K562 (cell line): Measurements from ENCODE around the gene MDM4. TPM values are rescaled to one million over a fixed set of nuclear protein-coding genes. Genes with fewer than 3 reads are reported as not detected.
A peak's percentile ranks its signal among the peaks of the same experiment; 100 is the strongest.

Source experiments
- AFF4 ChIP-seq: sonication (generic); formaldehyde crosslinking; IDR thresholded peaks from 2 replicates; pipeline ENCODE4 v1.8.0; 2023; ENCODE audit warnings: mild to moderate bottlenecking, missing genetic modification reagents
- ESRRA ChIP-seq: fragments of 450-650 bp; IDR thresholded peaks from 2 replicates; pipeline ENCODE4 v1.6.1; 2014; ENCODE audit warnings: low read depth, mild to moderate bottlenecking, moderate library complexity, borderline replicate concordance
- FIP1L1 ChIP-seq: fragments of 200-400 bp; formaldehyde crosslinking; IDR thresholded peaks from 2 replicates; pipeline ENCODE4 v1.6.1; 2018; ENCODE audit warnings: mild to moderate bottlenecking, low read depth, low read length; ENCODE audit not compliant: poor library complexity, severe bottlenecking
- HLTF ChIP-seq: fragments of 450-650 bp; IDR thresholded peaks from 2 replicates; pipeline ENCODE4 v1.6.1; 2016
- PCBP1 ChIP-seq: fragments of 200-400 bp; formaldehyde crosslinking; IDR thresholded peaks from 2 replicates; pipeline ENCODE4 v1.6.1; 2018; ENCODE audit warnings: mild to moderate bottlenecking, low read depth, low read length; ENCODE audit not compliant: poor library complexity, severe bottlenecking
- PHF8 ChIP-seq: fragments of 200-600 bp; sonication (generic); IDR thresholded peaks from 2 replicates; pipeline ENCODE4 v1.6.1; 2012; ENCODE audit warnings: mixed run types, mild to moderate bottlenecking, inconsistent platforms, low read length, moderate library complexity, borderline replicate concordance
- RCOR1 ChIP-seq, 2 experiments: IDR thresholded peaks; 2 replicates each; pipeline ENCODE4 v1.6.1; 2012; ENCODE audit warnings: low read depth in 2 of 2, low read length in 2 of 2, borderline replicate concordance in 1 of 2, improper control_type of control experiment in 1 of 2
- SPI1 ChIP-seq: IDR thresholded peaks from 2 replicates; pipeline ENCODE4 v1.6.1; 2011; ENCODE audit warnings: low read depth, low read length, control low read depth, borderline replicate concordance
- SRSF9 ChIP-seq: fragments of 200-400 bp; formaldehyde crosslinking; IDR thresholded peaks from 2 replicates; pipeline ENCODE4 v1.6.1; 2017; ENCODE audit warnings: low read depth, low read length, borderline replicate concordance
- THRA ChIP-seq: fragments of 450-650 bp; IDR thresholded peaks from 2 replicates; pipeline ENCODE4 v1.6.1; 2017; ENCODE audit warnings: mild to moderate bottlenecking, moderate library complexity
- ZBTB7A ChIP-seq: IDR thresholded peaks from 2 replicates; pipeline ENCODE4 v1.6.1; 2011; ENCODE audit warnings: low read depth, mild to moderate bottlenecking, low read length, moderate library complexity, borderline replicate concordance; ENCODE audit not compliant: control insufficient read depth
- ZNF212 ChIP-seq: fragments of 450-650 bp; formaldehyde crosslinking; IDR thresholded peaks from 2 replicates; pipeline ENCODE4 v1.4.0; 2020; ENCODE audit warnings: mild to moderate bottlenecking
- ZNF263 ChIP-seq: sonication (generic); formaldehyde crosslinking; IDR thresholded peaks from 2 replicates; pipeline ENCODE4 v1.8.0; 2022; ENCODE audit warnings: mild to moderate bottlenecking, missing genetic modification reagents, borderline replicate concordance
- ZNF280A ChIP-seq: fragments of 450-650 bp; IDR thresholded peaks from 2 replicates; pipeline ENCODE4 v1.6.1; 2018; ENCODE audit warnings: mild to moderate bottlenecking, low read depth; ENCODE audit not compliant: partially characterized antibody
- ZNF398 ChIP-seq: fragments of 250-450 bp; sonication (Bioruptor Pico); IDR thresholded peaks from 2 replicates; pipeline ENCODE4 v1.8.0; 2021; ENCODE audit warnings: moderate library complexity, mild to moderate bottlenecking, inconsistent platforms
- polyA plus RNA-seq, 8 experiments: library from polyadenylated mRNA; depleted of rRNA in 4 of 8; stranded (reverse) in 5 of 8; unstranded in 3 of 8; fragments of >200 nt; fragmentation: Nextera tagmentation in 2 of 8; fragmentation: Illumina TruSeq in 1 of 8; extraction: Ambion mirVana in 2 of 8; extraction: Trizol in 1 of 8; gene quantifications; 2 replicates each; pipeline versions ENCODE4 v1.2.1 to v1.2.3, GENCODE V29; 2011 to 2014; ENCODE audit warnings: inconsistent platforms in 1 of 8, missing spikeins in 1 of 8
- total RNA-seq, 7 experiments: library from RNA; depleted of rRNA in 6 of 7; stranded (reverse); fragments of >200 nt in 6 of 7; fragmentation: Illumina TruSeq in 2 of 7; extraction: Trizol in 2 of 7; gene quantifications; 2 replicates each; pipeline versions ENCODE4 v1.2.1 to v1.2.3, GENCODE V29; 2011 to 2021; ENCODE audit warnings: low replicate concordance in 1 of 7

Gene MDM4
- total and polyA plus RNA-seq, 9 of the 15 experiments (the other 6 are each of a cell fraction or from before 2014, with no cell fraction given), result 3.3 to 61.7 (median 21.2) TPM

- TF ChIP-seq SRSF9, result no peak
- no peak for TF ChIP-seq THRA
- TF ChIP-seq RCOR1 (IDR thresholded peaks at IDR 0.05; ENCODE audit: borderline replicate concordance in 1 of 2, low read depth in 2 of 2, low read length in 2 of 2), result peak in 1 of 2 experiments; percentile 34; a peak in 1 of 4 replicates
- TF ChIP-seq SPI1, result no peak
- peak; percentile 46; the same call in 1 of the 2 replicates for TF ChIP-seq ZNF263 (CRISPR knock-in tag)
- TF ChIP-seq ZBTB7A, result peak; percentile 45; the same call in 1 of the 2 replicates
- TF ChIP-seq ZNF280A, result no peak
- 0 out of 2 replicates have a peak, but pooled peaks have one; percentile 51 for TF ChIP-seq ZNF212 (CRISPR knock-in tag)
- TF ChIP-seq HLTF, result peak; percentile 56; the same call in 1 of the 2 replicates
- no peak for TF ChIP-seq ZNF398 (CRISPR knock-in tag)
- peak; percentile 36 for TF ChIP-seq FIP1L1
- peak; percentile 99 for TF ChIP-seq PCBP1
- TF ChIP-seq ESRRA, result peak; percentile 26
- TF ChIP-seq AFF4 (CRISPR knock-in tag), result peak; percentile 84
- peak; percentile 51; the same call in 1 of the 2 replicates for TF ChIP-seq PHF8
Observed at GRCh38 chr1:204494281-204495077, 21.7 kb upstream of the MDM4 start, which contains the start of gene PIK3C2B (continued).
